K562 (cell line): ENCODE data around the gene KIF21A. TPM values are rescaled to one million over a fixed set of nuclear protein-coding genes. Genes with fewer than 3 reads are reported as not detected.

ENCODE experiments used
- ATAC-seq: fragments of 200-7000 bp; cut with Tn5 transposase; 3 replicates; pipeline ENCODE4 v1.9.1; 2020; ENCODE audit warnings: moderate library complexity
- BruUV-seq: library from RNA; stranded (reverse); fragments of 400-500 nt; replicated peaks from 2 replicates; lab custom pipeline; 2021; lab: Mats Ljungman, UMichigan
- CTCF ChIA-PET: fragments of 300-600 bp; formaldehyde crosslinking; extraction: SDS; loops from one replicate; lab custom pipeline; 2021; ENCODE audit warnings: low intra/inter-chr PET ratio; lab: Yijun Ruan, JAX
- POLR2A ChIA-PET: fragments of 300-600, 350-650 bp; sonication (Branson Sonifier 250); formaldehyde crosslinking; extraction: SDS; loops from one replicate; lab custom pipeline; 2021; ENCODE audit warnings: antibody characterized with exemption, inconsistent platforms; lab: Yijun Ruan, JAX
- DNase-seq, 4 experiments: peaks; one replicate each; pipeline versions ENCODE4 v3.0.0 to v3.0.0-alpha.2; 2011 to 2018; ENCODE audit warnings: low spot score in 3 of 4, mixed read lengths in 3 of 4; ENCODE audit errors: extremely low read depth in 1 of 4
- FAIRE-seq: peaks from 2 replicates; lab custom pipeline; 2011; peaks lifted over from hg19 to GRCh38; lab: Jason Lieb, UNC
- H2AFZ ChIP-seq: 2 replicates; pipeline ENCODE4 v1.6.0; 2011; ENCODE audit warnings: low read depth, low read length, control low read depth, inconsistent platforms
- H3K27ac ChIP-seq: fragments of 200-600 bp; 3 replicates; pipeline ENCODE4 v1.8.0; 2011; ENCODE audit warnings: low read depth, mild to moderate bottlenecking, control low read depth, inconsistent platforms, low read length, moderate library complexity, mixed read lengths; ENCODE audit errors: extremely low read depth
- H3K27me3 ChIP-seq, 2 experiments: fragments of 300-600 bp in 1 of 2; 2 replicates in 1 of 2; 3 replicates in 1 of 2; pipeline versions ENCODE4 v1.6.0 to v1.8.0; 2011; ENCODE audit warnings: inconsistent platforms in 2 of 2, low read length in 2 of 2, mild to moderate bottlenecking in 1 of 2, mixed read lengths in 1 of 2, moderate library complexity in 1 of 2; ENCODE audit not compliant: control insufficient read depth in 2 of 2, insufficient read depth in 2 of 2
- H3K36me3 ChIP-seq: fragments of 300-600 bp; 3 replicates; pipeline ENCODE4 v1.8.0; 2011; ENCODE audit warnings: mild to moderate bottlenecking, low read length, inconsistent platforms; ENCODE audit not compliant: control insufficient read depth, insufficient read depth
- H3K4me1 ChIP-seq, 2 experiments: fragments of 200-600 bp in 1 of 2; replicated peaks in 1 of 2; 2 replicates in 1 of 2; 3 replicates in 1 of 2; pipeline versions ENCODE4 v1.5.1 to v1.8.0; 2011; ENCODE audit warnings: inconsistent platforms in 2 of 2, low read length in 2 of 2, mild to moderate bottlenecking in 1 of 2, mixed read lengths in 1 of 2, moderate library complexity in 1 of 2; ENCODE audit not compliant: control insufficient read depth in 2 of 2, insufficient read depth in 2 of 2
- H3K4me2 ChIP-seq: 2 replicates; pipeline ENCODE4 v1.6.1; 2011; ENCODE audit warnings: low read length, control low read depth, inconsistent platforms, mixed read lengths; ENCODE audit not compliant: insufficient read depth
- H3K4me3 ChIP-seq: fragments of 200-600 bp; sonication (generic), shearing (Covaris generic); 2 replicates; pipeline ENCODE4 v1.5.1; 2016; ENCODE audit warnings: control low read depth, inconsistent platforms
- H3K79me2 ChIP-seq: fragments of 200-600 bp; 3 replicates; pipeline ENCODE4 v1.8.0; 2011; ENCODE audit warnings: low read length, inconsistent platforms; ENCODE audit not compliant: control insufficient read depth, insufficient read depth
- H3K9ac ChIP-seq, 2 experiments: 2 replicates each; pipeline versions ENCODE4 v1.6.0 to v1.6.1; 2011; ENCODE audit warnings: low read depth in 2 of 2, low read length in 2 of 2, control low read depth in 1 of 2, inconsistent platforms in 1 of 2, mild to moderate bottlenecking in 1 of 2, mixed read lengths in 1 of 2; ENCODE audit not compliant: insufficient read depth in 1 of 2
- H3K9me1 ChIP-seq: one replicate; pipeline ENCODE4 v1.6.0; 2011; ENCODE audit warnings: inconsistent platforms, mild to moderate bottlenecking, low read length, moderate library complexity; ENCODE audit not compliant: control insufficient read depth, insufficient read depth
- H3K9me3 ChIP-seq: replicated peaks from 2 replicates; pipeline ENCODE4 v1.5.1; 2011; ENCODE audit warnings: low read depth, low read length, inconsistent platforms; ENCODE audit not compliant: control insufficient read depth, insufficient read depth
- H4K20me1 ChIP-seq: replicated peaks from 2 replicates; pipeline ENCODE4 v1.6.1; 2011; ENCODE audit warnings: low read length, inconsistent platforms, mixed read lengths; ENCODE audit not compliant: control insufficient read depth, insufficient read depth
- ARNT ChIP-seq, 2 experiments: fragments of 450-650 bp; IDR thresholded peaks; 2 replicates each; pipeline ENCODE4 v1.6.1; 2016; ENCODE audit warnings: mild to moderate bottlenecking in 1 of 2
- CHCHD3 ChIP-seq: fragments of 250-450 bp; sonication (Bioruptor Pico); IDR thresholded peaks from 2 replicates; pipeline ENCODE4 v2.1.2; 2022; ENCODE audit warnings: mild to moderate bottlenecking
- ELF2 ChIP-seq: fragments of 250-450 bp; sonication (Bioruptor Pico); IDR thresholded peaks from 2 replicates; pipeline ENCODE4 v1.5.0; 2021; ENCODE audit warnings: mild to moderate bottlenecking
- ETS2 ChIP-seq: IDR thresholded peaks from 2 replicates; pipeline ENCODE4 v1.6.1; 2016; ENCODE audit warnings: borderline replicate concordance, missing genetic modification characterization, mild to moderate bottlenecking, moderate library complexity, missing compliant biosample characterization; ENCODE audit not compliant: poor library complexity, severe bottlenecking
- PML ChIP-seq: IDR thresholded peaks from 2 replicates; pipeline ENCODE4 v1.6.1; 2012; ENCODE audit warnings: low read length, inconsistent platforms
- RNF2 ChIP-seq: sonication (generic); IDR thresholded peaks from 2 replicates; pipeline ENCODE4 v1.6.1; 2016
- SMAD4 ChIP-seq: fragments of 250-450 bp; sonication (Bioruptor Pico); conservative IDR thresholded peaks from 2 replicates; pipeline ENCODE4 v1.8.0; 2021; ENCODE audit warnings: inconsistent platforms, mild to moderate bottlenecking, moderate library complexity
- SRSF3 ChIP-seq: fragments of 200-400 bp; formaldehyde crosslinking; IDR thresholded peaks from 2 replicates; pipeline ENCODE4 v1.6.1; 2016; ENCODE audit warnings: mild to moderate bottlenecking, low read length, moderate library complexity; ENCODE audit not compliant: insufficient read depth
- ZKSCAN8 ChIP-seq: fragments of 200-800 bp; sonication (Bioruptor generic); IDR thresholded peaks from 2 replicates; pipeline ENCODE4 v1.6.1; 2016; ENCODE audit warnings: missing genetic modification characterization, missing compliant biosample characterization
- ZNF699 ChIP-seq: fragments of 250-450 bp; sonication (Bioruptor Pico); IDR thresholded peaks from 2 replicates; pipeline ENCODE4 v1.8.0; 2021; ENCODE audit warnings: mild to moderate bottlenecking, moderate library complexity; ENCODE audit not compliant: insufficient replicate concordance
- WGBS: fragments of 100-300 bp; shearing (Covaris generic); methylation state at CpG from one replicate; pipeline ENCODE4 v1.1.6; 2016; ENCODE audit warnings: low coverage, mixed read lengths; ENCODE audit not compliant: insufficient coverage; ENCODE audit errors: missing lambda C conversion rate; 5-methylcytosine and 5-hydroxymethylcytosine counted together
- in situ Hi-C: fragments of 300-500 bp; cut with MboI; formaldehyde crosslinking; loops from 4 replicates; pipeline ENCODE4 v1.15.0; 2018; ENCODE audit warnings: inconsistent platforms, mixed read lengths
- intact Hi-C: fragments of 100-400 bp; cut with micrococcal nuclease; formaldehyde crosslinking; loops from 2 replicates; pipeline ENCODE4 v1.14.2; 2022
- polyA plus RNA-seq, 8 experiments: library from polyadenylated mRNA; depleted of rRNA in 4 of 8; stranded (reverse) in 5 of 8; unstranded in 3 of 8; fragments of >200 nt; fragmentation: Nextera tagmentation in 2 of 8; fragmentation: Illumina TruSeq in 1 of 8; extraction: Ambion mirVana in 2 of 8; extraction: Trizol in 1 of 8; gene quantifications; 2 replicates each; pipeline versions ENCODE4 v1.2.1 to v1.2.3, GENCODE V29; 2011 to 2014; ENCODE audit warnings: inconsistent platforms in 1 of 8, missing spikeins in 1 of 8
- total RNA-seq, 7 experiments: library from RNA; depleted of rRNA in 6 of 7; stranded (reverse); fragments of >200 nt in 6 of 7; fragmentation: Illumina TruSeq in 2 of 7; extraction: Trizol in 2 of 7; gene quantifications; 2 replicates each; pipeline versions ENCODE4 v1.2.1 to v1.2.3, GENCODE V29; 2011 to 2021; ENCODE audit warnings: low replicate concordance in 1 of 7
- TF ChIP-seq, protein P1 (sequence below): IDR thresholded peaks from 2 replicates; pipeline ENCODE4 v1.6.1; 2011; ENCODE audit warnings: borderline replicate concordance, low read depth, mild to moderate bottlenecking, moderate library complexity, low read length; ENCODE audit not compliant: insufficient read depth, poor library complexity, severe bottlenecking
- TF ChIP-seq, protein P2 (sequence below): fragments of 250-450 bp; sonication (Bioruptor Pico); IDR thresholded peaks from 2 replicates; pipeline ENCODE4 v1.5.0; 2021; ENCODE audit warnings: mild to moderate bottlenecking, borderline replicate concordance
- TF ChIP-seq, protein P3 (sequence below): fragments of 450-650 bp; IDR thresholded peaks from 2 replicates; pipeline ENCODE4 v1.6.1; 2018; ENCODE audit not compliant: partially characterized antibody

The KIF21A gene
- total and polyA plus RNA-seq, 9 of the 15 experiments (the other 6 are each of a cell fraction or from before 2014, with no cell fraction given), result 17.7 to 45.0 (median 30.3) TPM

DNA sequence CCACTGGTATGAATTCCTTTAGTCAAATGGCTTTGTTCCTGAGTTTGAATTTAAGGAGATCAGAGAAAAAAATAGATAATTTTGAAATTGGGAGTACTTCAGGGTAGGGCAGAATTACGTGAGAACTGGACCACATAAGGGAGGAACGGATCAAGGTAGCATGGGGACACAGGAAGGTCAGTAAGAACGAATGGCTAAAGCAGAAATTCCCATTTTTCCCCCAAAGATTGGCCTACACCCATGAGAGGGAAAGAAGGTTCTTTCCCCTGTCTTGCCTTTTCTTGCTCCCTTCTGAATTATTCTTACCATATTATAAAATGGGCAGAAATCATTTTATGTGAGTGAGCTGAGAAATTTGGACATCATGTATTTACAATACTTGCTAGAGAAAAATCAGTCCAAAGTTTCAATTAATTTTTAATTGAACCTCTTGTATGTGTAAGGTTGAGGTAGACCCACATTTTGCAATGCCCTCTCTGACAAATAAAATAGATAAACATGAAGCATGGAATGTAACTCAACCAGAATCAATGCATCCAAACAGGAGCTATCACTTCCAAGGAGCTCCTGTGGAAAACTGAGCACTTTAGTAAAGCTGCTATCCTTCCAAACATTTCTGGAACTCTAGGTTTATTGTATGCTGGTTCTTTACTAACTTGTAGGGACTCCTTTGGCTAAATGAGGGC lies 93.8 kb downstream of the KIF21A start:
- Histone ChIP-seq H3K9me1 (no peaks in the 10 kb centered on the region), H3K4me2 (no peak overlapping the region), H4K20me1 (no peaks in the 10 kb centered on the region), H3K36me3 (peaks cover 25% of the 10 kb centered on the region; the same call in 2 of the 3 replicates), H3K4me1 (no peaks in the 10 kb centered on the region), H3K27ac (no peak overlapping the region), H3K79me2 (no peaks in the 10 kb centered on the region), H2AFZ (no peak overlapping the region), H3K9ac (no peak overlapping the region), H3K9me3 (no peaks in the 10 kb centered on the region), H3K4me3 (no peak overlapping the region), H3K27me3 (no peaks in the 10 kb centered on the region)
- DNase-seq, result no peak
- intact Hi-C loops (no loop called here), in situ Hi-C loops (no loop called here)
- no TSS peak for BruUV-seq
- CTCF ChIA-PET, result no interaction called here
- FAIRE-seq, result no peak
- POLR2A ChIA-PET, result interaction anchor here (0.7 to 1.4 kb wide), 2 partner anchors 11 to 180 kb away, joined by 3 to 4 read pairs; no protein-coding TSS in a partner anchor
- TF ChIP-seq, protein P1, sequence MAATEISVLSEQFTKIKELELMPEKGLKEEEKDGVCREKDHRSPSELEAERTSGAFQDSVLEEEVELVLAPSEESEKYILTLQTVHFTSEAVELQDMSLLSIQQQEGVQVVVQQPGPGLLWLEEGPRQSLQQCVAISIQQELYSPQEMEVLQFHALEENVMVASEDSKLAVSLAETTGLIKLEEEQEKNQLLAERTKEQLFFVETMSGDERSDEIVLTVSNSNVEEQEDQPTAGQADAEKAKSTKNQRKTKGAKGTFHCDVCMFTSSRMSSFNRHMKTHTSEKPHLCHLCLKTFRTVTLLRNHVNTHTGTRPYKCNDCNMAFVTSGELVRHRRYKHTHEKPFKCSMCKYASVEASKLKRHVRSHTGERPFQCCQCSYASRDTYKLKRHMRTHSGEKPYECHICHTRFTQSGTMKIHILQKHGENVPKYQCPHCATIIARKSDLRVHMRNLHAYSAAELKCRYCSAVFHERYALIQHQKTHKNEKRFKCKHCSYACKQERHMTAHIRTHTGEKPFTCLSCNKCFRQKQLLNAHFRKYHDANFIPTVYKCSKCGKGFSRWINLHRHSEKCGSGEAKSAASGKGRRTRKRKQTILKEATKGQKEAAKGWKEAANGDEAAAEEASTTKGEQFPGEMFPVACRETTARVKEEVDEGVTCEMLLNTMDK, result no peak
- TF ChIP-seq ARNT (IDR thresholded peaks at IDR 0.05) (no peak), ZKSCAN8 (no peak), ZNF699 (CRISPR knock-in tag) (no peak), CHCHD3 (no peak), SMAD4 (CRISPR knock-in tag) (no peak), ETS2 (tag) (no peak), RNF2 (no peak), SRSF3 (no peak), PML (no peak), ELF2 (CRISPR knock-in tag) (no peak)
- TF ChIP-seq, protein P2, sequence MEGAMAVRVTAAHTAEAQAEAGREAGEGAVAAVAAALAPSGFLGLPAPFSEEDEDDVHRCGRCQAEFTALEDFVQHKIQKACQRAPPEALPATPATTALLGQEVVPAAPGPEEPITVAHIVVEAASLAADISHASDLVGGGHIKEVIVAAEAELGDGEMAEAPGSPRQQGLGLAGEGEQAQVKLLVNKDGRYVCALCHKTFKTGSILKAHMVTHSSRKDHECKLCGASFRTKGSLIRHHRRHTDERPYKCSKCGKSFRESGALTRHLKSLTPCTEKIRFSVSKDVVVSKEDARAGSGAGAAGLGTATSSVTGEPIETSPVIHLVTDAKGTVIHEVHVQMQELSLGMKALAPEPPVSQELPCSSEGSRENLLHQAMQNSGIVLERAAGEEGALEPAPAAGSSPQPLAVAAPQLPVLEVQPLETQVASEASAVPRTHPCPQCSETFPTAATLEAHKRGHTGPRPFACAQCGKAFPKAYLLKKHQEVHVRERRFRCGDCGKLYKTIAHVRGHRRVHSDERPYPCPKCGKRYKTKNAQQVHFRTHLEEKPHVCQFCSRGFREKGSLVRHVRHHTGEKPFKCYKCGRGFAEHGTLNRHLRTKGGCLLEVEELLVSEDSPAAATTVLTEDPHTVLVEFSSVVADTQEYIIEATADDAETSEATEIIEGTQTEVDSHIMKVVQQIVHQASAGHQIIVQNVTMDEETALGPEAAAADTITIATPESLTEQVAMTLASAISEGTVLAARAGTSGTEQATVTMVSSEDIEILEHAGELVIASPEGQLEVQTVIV, result no peak
- TF ChIP-seq, protein P3, sequence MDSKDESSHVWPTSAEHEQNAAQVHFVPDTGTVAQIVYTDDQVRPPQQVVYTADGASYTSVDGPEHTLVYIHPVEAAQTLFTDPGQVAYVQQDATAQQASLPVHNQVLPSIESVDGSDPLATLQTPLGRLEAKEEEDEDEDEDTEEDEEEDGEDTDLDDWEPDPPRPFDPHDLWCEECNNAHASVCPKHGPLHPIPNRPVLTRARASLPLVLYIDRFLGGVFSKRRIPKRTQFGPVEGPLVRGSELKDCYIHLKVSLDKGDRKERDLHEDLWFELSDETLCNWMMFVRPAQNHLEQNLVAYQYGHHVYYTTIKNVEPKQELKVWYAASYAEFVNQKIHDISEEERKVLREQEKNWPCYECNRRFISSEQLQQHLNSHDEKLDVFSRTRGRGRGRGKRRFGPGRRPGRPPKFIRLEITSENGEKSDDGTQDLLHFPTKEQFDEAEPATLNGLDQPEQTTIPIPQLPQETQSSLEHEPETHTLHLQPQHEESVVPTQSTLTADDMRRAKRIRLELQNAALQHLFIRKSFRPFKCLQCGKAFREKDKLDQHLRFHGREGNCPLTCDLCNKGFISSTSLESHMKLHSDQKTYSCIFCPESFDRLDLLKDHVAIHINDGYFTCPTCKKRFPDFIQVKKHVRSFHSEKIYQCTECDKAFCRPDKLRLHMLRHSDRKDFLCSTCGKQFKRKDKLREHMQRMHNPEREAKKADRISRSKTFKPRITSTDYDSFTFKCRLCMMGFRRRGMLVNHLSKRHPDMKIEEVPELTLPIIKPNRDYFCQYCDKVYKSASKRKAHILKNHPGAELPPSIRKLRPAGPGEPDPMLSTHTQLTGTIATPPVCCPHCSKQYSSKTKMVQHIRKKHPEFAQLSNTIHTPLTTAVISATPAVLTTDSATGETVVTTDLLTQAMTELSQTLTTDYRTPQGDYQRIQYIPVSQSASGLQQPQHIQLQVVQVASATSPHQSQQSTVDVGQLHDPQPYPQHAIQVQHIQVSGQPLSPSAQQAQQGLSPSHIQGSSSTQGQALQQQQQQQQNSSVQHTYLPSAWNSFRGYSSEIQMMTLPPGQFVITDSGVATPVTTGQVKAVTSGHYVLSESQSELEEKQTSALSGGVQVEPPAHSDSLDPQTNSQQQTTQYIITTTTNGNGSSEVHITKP, result no peak
- no peak for ATAC-seq
- WGBS, result 92% methylated on average over 3 of the region's 3 CpGs
